Fibroblast of the aortic adventitia (primary cell): ENCODE results near the gene FST. TPM values are rescaled to one million over a fixed set of nuclear protein-coding genes. Genes with fewer than 3 reads are reported as not detected.

Experiments used
- DNase-seq: peaks from one replicate; pipeline ENCODE4 v3.0.0-alpha.2; 2010; ENCODE audit warnings: low read depth
- H3K4me3 ChIP-seq: 2 replicates; pipeline ENCODE4 v1.5.1; 2011; ENCODE audit warnings: low read depth, mild to moderate bottlenecking, control low read depth, low read length, moderate library complexity
- total RNA-seq: library from RNA; depleted of rRNA; stranded (reverse); fragments of >200 nt; gene quantifications from 2 replicates; pipeline ENCODE4 v1.2.3, GENCODE V29; 2012; ENCODE audit warnings: low replicate concordance
- TF ChIP-seq, protein P1 (sequence below): IDR thresholded peaks from 2 replicates; pipeline ENCODE4 v1.5.1; 2011; ENCODE audit warnings: mild to moderate bottlenecking, low read length, control low read depth, inconsistent platforms; ENCODE audit not compliant: insufficient read depth

The FST gene
- total RNA-seq, 1 donor, result 104 TPM

DNA sequence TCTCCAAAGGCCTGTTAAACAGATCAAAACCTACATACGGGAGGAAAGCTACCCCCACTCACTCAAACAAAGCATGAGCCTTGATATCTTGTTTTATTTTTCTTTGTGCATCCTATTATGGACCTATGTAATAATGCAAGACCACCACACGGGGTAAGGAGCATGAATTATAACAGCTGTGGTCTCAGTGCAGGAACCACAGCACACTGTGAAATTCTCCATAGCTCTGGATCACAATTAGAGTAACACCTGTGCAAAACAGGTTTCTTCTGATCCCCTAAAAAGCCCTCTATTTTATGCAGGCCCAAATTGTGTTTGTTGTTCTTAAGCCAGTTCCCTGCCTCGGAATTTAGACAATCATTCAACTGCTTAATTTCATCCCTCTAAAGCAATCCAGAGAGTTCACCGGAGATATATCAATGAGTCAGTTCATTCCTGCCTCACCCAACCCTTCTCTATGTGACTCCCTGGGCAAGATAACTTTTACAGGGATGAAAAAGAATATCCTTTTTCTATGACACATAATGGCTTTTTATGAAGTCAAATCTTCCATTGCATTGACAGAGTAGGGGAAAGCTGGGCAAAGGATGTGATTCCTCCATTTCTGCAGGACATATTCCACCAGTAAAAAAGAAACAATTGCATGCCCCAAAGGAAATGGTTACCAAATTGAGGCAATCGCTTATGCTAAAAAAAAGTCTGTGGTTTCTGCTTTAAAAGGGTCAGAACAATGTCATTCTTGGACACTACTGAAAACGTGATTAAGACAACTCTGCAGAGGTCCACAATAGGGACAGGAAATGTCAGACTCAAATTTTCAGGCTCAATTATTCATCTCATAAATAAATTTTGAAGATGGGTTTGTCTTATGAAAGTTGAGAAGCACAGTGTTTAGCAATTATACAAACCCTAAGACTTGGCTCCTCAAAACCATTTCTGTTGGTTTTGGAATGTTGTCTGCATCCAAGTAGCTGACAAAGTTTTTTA, 41.6 kb upstream of the FST start:
- TF ChIP-seq, protein P1, sequence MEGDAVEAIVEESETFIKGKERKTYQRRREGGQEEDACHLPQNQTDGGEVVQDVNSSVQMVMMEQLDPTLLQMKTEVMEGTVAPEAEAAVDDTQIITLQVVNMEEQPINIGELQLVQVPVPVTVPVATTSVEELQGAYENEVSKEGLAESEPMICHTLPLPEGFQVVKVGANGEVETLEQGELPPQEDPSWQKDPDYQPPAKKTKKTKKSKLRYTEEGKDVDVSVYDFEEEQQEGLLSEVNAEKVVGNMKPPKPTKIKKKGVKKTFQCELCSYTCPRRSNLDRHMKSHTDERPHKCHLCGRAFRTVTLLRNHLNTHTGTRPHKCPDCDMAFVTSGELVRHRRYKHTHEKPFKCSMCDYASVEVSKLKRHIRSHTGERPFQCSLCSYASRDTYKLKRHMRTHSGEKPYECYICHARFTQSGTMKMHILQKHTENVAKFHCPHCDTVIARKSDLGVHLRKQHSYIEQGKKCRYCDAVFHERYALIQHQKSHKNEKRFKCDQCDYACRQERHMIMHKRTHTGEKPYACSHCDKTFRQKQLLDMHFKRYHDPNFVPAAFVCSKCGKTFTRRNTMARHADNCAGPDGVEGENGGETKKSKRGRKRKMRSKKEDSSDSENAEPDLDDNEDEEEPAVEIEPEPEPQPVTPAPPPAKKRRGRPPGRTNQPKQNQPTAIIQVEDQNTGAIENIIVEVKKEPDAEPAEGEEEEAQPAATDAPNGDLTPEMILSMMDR, result no peak
- H3K4me3 ChIP-seq, result no peak overlapping the region
- DNase-seq, result peak; percentile 89

DNA sequence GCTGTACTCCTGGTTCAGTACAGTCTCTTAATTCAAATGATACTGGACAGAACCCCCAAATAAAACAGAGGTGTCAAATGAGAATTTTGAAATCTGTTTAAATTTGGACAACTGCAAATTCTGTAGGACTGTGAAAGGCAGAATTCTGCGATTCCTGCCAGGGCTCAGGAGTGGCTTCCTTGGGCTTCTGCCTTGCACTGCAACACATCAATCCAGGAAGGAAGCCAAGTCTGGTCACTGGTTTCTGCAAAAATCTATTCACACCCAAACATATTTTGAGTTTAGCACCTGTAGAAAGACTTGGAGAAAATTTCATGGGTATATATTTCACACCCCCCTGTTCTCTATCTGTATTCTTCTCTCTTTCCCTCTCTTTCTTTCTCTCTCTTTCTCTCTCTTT, 37.5 kb upstream of the FST start:
- H3K4me3 ChIP-seq, result no peak overlapping the region
- DNase-seq, result no peak
- TF ChIP-seq, protein P1, result no peak

- no peak for DNase-seq
- TF ChIP-seq, protein P1, result no peak
- no peak overlapping the region for H3K4me3 ChIP-seq
Observed at GRCh38 chr5:53445569-53445968, 34.9 kb upstream of the FST start.

DNA sequence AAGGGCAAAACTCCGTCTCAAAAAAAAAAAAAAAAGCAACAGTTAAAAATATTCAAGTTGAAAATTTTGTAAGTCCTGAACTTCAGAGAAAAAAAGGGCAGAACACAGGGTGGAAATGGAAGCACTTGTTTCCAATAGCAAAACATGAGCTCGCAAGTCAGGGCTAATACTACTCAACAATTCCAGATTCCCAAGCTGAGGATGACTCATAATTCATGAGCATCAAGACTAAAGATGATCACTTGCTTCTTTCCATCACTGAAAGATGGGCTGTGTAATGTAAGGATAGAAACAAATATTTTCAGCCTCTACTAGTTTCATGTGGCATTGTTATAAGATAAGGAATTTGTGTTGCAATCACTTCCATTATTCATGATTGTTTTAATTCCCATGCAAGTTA, 33.5 kb upstream of the FST start:
- peak; percentile 24 for DNase-seq
- TF ChIP-seq, protein P1, result no peak
- no peak overlapping the region for H3K4me3 ChIP-seq

DNA sequence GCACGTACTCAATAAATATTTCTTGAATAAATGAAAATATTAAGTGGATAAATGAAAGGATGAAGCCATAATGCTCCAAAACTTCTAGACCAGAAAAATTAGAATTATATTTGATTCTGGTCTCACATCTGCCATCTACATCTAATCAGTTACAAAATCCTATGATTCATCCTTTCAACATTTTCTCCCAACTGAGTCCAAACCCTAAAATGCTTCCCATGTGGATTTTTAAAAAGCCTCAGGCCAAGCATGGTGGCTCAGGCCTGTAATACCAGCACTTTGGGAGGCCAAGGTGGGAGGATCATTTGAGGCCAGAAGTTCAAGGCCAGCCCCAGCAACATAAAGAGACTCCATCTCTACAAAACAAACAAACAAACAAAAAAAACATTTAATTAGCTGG, 31.6 kb upstream of the FST start:
- DNase-seq, result peak; percentile 37
- H3K4me3 ChIP-seq, result no peak overlapping the region
- TF ChIP-seq, protein P1, result no peak

DNA sequence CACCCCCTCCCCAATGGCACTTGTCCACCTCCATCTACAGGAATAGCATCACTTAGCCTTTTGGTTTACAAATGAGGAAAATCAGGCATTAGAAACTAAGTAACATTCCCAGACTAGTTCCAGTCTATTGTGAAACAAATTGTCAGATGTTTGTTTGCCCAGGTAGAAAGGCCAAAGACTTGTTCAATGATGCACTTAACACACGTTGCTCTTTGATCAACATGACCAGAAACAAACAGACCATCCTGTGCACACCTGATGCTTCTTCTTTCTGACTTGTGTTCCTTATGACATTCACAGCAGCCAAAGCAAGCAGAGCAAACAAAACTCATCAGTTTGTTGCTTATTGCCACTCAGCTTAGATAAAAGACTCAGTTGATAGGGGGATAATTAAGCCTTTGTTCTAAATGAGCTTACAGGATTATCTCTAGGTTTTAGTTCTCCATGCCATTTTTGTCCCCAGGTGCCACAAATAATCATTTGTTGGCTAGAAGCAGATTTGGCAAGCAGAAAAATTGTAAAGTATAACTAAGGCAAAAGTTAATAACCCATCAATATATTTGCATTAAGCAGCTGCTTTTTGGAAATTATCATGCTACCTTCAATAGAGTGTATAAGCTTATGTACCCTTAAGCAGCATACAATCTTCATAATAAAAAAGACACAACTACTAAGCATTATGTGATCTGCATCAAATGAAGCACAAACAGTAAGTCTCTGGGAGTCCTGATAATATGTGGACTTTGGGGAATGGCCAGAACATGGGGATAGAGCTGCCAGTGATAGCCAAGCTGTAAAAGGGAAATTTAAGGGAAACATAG, 26.3 kb upstream of the FST start:
- TF ChIP-seq, protein P1, result no peak
- no peak for DNase-seq
- H3K4me3 ChIP-seq, result no peak overlapping the region
